Neural cell (in vitro differentiated cells): ENCODE results near the gene AOX1. TPM values are rescaled to one million over a fixed set of nuclear protein-coding genes. Genes with fewer than 3 reads are reported as not detected.

Experiments
- H2AFZ ChIP-seq: fragments of 200-600, 300-800 bp; sonication (generic), shearing (Covaris generic); 2 replicates; pipeline ENCODE4 v1.6.0; 2014; ENCODE audit warnings: low read depth, mild to moderate bottlenecking, antibody characterized with exemption, low read length, moderate library complexity
- H3F3A ChIP-seq: fragments of 200-600 bp; shearing (Covaris generic); 2 replicates; pipeline ENCODE4 v1.6.1; 2016; ENCODE audit warnings: mild to moderate bottlenecking, moderate library complexity, mixed read lengths, antibody characterized with exemption, low read length; ENCODE audit not compliant: insufficient read depth, poor library complexity, severe bottlenecking
- H3K27ac ChIP-seq: fragments of 200-600, 300-800 bp; sonication (generic), shearing (Covaris generic); 2 replicates; pipeline ENCODE4 v1.5.1; 2014; ENCODE audit warnings: mild to moderate bottlenecking, low read length, moderate library complexity
- H3K27me3 ChIP-seq: fragments of 300-800, 200-600 bp; sonication (generic), shearing (Covaris generic); 2 replicates; pipeline ENCODE4 v1.6.0; 2014; ENCODE audit warnings: mild to moderate bottlenecking, low read depth, low read length, moderate library complexity; ENCODE audit not compliant: insufficient read depth
- H3K36me3 ChIP-seq: fragments of 300-800, 200-600 bp; sonication (generic), shearing (Covaris generic); 2 replicates; pipeline ENCODE4 v1.5.1; 2014; ENCODE audit warnings: mild to moderate bottlenecking, antibody characterized with exemption, low read length, moderate library complexity; ENCODE audit not compliant: insufficient read depth
- H3K4me2 ChIP-seq: fragments of 300-800, 200-600 bp; sonication (generic), shearing (Covaris generic); 2 replicates; pipeline ENCODE4 v1.6.0; 2014; ENCODE audit warnings: mild to moderate bottlenecking, low read length
- H3K4me3 ChIP-seq: fragments of 300-800, 200-600 bp; sonication (generic), shearing (Covaris generic); 2 replicates; pipeline ENCODE4 v1.5.1; 2014; ENCODE audit warnings: mild to moderate bottlenecking, low read length, moderate library complexity
- H3K79me2 ChIP-seq: fragments of 200-600 bp; shearing (Covaris generic); replicated peaks from 2 replicates; pipeline ENCODE4 v1.6.0; 2014; ENCODE audit warnings: mild to moderate bottlenecking, low read length, moderate library complexity; ENCODE audit not compliant: insufficient read depth
- H3K9ac ChIP-seq: fragments of 300-800, 200-600 bp; sonication (generic), shearing (Covaris generic); 2 replicates; pipeline ENCODE4 v1.6.1; 2016; ENCODE audit warnings: mild to moderate bottlenecking, low read length, mixed read lengths
- H3K9me2 ChIP-seq: fragments of 200-600 bp; shearing (Covaris generic); 2 replicates; pipeline ENCODE4 v1.6.1; 2016; ENCODE audit warnings: mild to moderate bottlenecking, low read length, mixed read lengths; ENCODE audit not compliant: insufficient read depth
- H3K9me3 ChIP-seq: fragments of 200-600, 300-800 bp; sonication (generic), shearing (Covaris generic); 2 replicates; pipeline ENCODE4 v1.6.1; 2016; ENCODE audit warnings: mild to moderate bottlenecking, mixed run types, low read length, moderate library complexity, mixed read lengths
- H4K20me1 ChIP-seq: fragments of 200-600 bp; shearing (Covaris generic); 2 replicates; pipeline ENCODE4 v1.6.1; 2016; ENCODE audit warnings: mild to moderate bottlenecking, mixed run types; ENCODE audit not compliant: insufficient read depth
- EP300 ChIP-seq: fragments of 450-650 bp; conservative IDR thresholded peaks from 2 replicates; pipeline ENCODE4 v1.6.1; 2014; ENCODE audit warnings: antibody characterized with exemption, mild to moderate bottlenecking, moderate library complexity; ENCODE audit not compliant: poor library complexity, severe bottlenecking
- EZH2 ChIP-seq: fragments of 200-600, 300-800 bp; shearing (Covaris generic), sonication (generic); IDR thresholded peaks from 2 replicates; pipeline ENCODE4 v1.6.1; 2014; ENCODE audit warnings: antibody characterized with exemption, low read length, borderline replicate concordance, mild to moderate bottlenecking; ENCODE audit not compliant: insufficient read depth, poor library complexity, severe bottlenecking
- MXI1 ChIP-seq: fragments of 450-650 bp; conservative IDR thresholded peaks from 2 replicates; pipeline ENCODE4 v1.6.1; 2014; ENCODE audit warnings: antibody characterized with exemption, mild to moderate bottlenecking; ENCODE audit not compliant: poor library complexity, severe bottlenecking
- POLR2AphosphoS5 ChIP-seq: IDR thresholded peaks from 2 replicates; pipeline ENCODE4 v1.6.1; 2012
- RAD21 ChIP-seq: fragments of 450-650 bp; conservative IDR thresholded peaks from 2 replicates; pipeline ENCODE4 v1.6.1; 2014; ENCODE audit warnings: antibody characterized with exemption, mild to moderate bottlenecking, moderate library complexity
- SMC3 ChIP-seq: fragments of 450-650 bp; conservative IDR thresholded peaks from 2 replicates; pipeline ENCODE4 v1.6.1; 2014; ENCODE audit warnings: antibody characterized with exemption, mild to moderate bottlenecking, moderate library complexity; ENCODE audit not compliant: poor library complexity
- TAF1 ChIP-seq: IDR thresholded peaks from 2 replicates; pipeline ENCODE4 v1.6.1; 2012; ENCODE audit warnings: low read depth
- polyA plus RNA-seq: library from polyadenylated mRNA; depleted of rRNA; stranded (reverse); fragments of >200 nt; gene quantifications from 2 replicates; pipeline ENCODE4 v1.2.3, GENCODE V29; 2014
- TF ChIP-seq, protein P1 (sequence below): fragments of 450-650 bp; IDR thresholded peaks from 2 replicates; pipeline ENCODE4 v1.5.1; 2014; ENCODE audit warnings: antibody characterized with exemption, mild to moderate bottlenecking, moderate library complexity; ENCODE audit not compliant: poor library complexity, severe bottlenecking
- TF ChIP-seq, protein P2 (sequence below): IDR thresholded peaks from 2 replicates; pipeline ENCODE4 v1.6.1; 2012; ENCODE audit warnings: borderline replicate concordance

The AOX1 gene
- polyA plus RNA-seq, 1 donor from 2014 or later: not detected

DNA sequence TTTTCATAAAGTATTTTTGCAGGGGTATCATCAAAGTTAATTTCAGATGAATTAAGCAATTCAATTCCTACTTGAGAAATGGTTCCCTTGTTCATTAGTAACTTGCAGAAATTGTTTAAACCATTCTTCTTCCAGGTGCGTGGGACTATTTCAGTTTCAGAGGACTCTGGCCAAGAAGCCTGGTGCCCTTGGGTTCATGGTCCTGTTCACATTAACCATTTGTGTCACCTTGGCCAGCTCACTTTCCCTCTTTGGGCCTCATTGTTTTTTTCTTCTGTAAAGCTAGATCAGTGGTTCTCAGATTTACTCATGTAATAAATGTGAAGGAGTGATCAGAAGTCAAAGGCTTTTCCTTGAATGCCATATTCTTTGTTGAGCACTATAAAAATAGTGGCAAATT lies 113.5 kb downstream of the AOX1 start:
- no peak overlapping the region for H3K4me3 ChIP-seq
- no peak overlapping the region for H3K9ac ChIP-seq
- H3K79me2 ChIP-seq: no peaks in the 10 kb centered on the region
- H3K9me2 ChIP-seq: no peaks in the 10 kb centered on the region
- H3K27ac ChIP-seq: no peak overlapping the region
- no peak overlapping the region for H3K4me2 ChIP-seq
- no peaks in the 10 kb centered on the region for H3K9me3 ChIP-seq
- H3K36me3 ChIP-seq: no peaks in the 10 kb centered on the region
- H3K27me3 ChIP-seq: no peaks in the 10 kb centered on the region
- H3F3A ChIP-seq: no peaks in the 10 kb centered on the region
- no peaks in the 10 kb centered on the region for H4K20me1 ChIP-seq
- TF ChIP-seq, protein P1, sequence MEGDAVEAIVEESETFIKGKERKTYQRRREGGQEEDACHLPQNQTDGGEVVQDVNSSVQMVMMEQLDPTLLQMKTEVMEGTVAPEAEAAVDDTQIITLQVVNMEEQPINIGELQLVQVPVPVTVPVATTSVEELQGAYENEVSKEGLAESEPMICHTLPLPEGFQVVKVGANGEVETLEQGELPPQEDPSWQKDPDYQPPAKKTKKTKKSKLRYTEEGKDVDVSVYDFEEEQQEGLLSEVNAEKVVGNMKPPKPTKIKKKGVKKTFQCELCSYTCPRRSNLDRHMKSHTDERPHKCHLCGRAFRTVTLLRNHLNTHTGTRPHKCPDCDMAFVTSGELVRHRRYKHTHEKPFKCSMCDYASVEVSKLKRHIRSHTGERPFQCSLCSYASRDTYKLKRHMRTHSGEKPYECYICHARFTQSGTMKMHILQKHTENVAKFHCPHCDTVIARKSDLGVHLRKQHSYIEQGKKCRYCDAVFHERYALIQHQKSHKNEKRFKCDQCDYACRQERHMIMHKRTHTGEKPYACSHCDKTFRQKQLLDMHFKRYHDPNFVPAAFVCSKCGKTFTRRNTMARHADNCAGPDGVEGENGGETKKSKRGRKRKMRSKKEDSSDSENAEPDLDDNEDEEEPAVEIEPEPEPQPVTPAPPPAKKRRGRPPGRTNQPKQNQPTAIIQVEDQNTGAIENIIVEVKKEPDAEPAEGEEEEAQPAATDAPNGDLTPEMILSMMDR: no peak
- TF ChIP-seq RAD21: no peak
- TF ChIP-seq, protein P2, sequence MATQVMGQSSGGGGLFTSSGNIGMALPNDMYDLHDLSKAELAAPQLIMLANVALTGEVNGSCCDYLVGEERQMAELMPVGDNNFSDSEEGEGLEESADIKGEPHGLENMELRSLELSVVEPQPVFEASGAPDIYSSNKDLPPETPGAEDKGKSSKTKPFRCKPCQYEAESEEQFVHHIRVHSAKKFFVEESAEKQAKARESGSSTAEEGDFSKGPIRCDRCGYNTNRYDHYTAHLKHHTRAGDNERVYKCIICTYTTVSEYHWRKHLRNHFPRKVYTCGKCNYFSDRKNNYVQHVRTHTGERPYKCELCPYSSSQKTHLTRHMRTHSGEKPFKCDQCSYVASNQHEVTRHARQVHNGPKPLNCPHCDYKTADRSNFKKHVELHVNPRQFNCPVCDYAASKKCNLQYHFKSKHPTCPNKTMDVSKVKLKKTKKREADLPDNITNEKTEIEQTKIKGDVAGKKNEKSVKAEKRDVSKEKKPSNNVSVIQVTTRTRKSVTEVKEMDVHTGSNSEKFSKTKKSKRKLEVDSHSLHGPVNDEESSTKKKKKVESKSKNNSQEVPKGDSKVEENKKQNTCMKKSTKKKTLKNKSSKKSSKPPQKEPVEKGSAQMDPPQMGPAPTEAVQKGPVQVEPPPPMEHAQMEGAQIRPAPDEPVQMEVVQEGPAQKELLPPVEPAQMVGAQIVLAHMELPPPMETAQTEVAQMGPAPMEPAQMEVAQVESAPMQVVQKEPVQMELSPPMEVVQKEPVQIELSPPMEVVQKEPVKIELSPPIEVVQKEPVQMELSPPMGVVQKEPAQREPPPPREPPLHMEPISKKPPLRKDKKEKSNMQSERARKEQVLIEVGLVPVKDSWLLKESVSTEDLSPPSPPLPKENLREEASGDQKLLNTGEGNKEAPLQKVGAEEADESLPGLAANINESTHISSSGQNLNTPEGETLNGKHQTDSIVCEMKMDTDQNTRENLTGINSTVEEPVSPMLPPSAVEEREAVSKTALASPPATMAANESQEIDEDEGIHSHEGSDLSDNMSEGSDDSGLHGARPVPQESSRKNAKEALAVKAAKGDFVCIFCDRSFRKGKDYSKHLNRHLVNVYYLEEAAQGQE: no peak
- no peak for TF ChIP-seq POLR2AphosphoS5
- no peak for TF ChIP-seq EP300
- no peak for TF ChIP-seq EZH2
- TF ChIP-seq MXI1: no peak
- no peak for TF ChIP-seq TAF1
- no peak for TF ChIP-seq SMC3
- H2AFZ ChIP-seq: no peak overlapping the region

DNA sequence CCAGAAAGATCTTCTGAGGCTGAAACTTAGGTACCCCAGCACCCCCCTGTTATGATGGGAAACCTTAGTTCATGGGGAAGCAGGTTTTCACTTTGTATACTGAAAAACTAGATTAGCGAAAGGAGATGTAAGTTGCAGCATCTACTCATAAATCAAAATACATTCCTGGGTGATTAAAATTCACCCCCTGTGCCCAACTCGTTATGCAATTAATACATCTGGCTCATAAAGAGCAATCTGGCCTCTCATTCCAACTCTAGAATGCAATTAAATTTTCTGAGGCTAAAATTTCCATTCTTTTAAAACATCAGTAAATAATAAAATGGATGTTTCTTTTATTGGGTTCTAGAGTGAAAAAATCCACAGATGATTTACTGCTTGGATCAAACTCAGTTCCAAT lies 115.0 kb downstream of the AOX1 start:
- no peaks in the 10 kb centered on the region for H3F3A ChIP-seq
- H3K79me2 ChIP-seq: no peaks in the 10 kb centered on the region
- H3K4me3 ChIP-seq: no peak overlapping the region
- H3K4me2 ChIP-seq: no peak overlapping the region
- no peak for TF ChIP-seq POLR2AphosphoS5
- TF ChIP-seq, protein P1: no peak
- no peak for TF ChIP-seq EZH2
- TF ChIP-seq RAD21: no peak
- no peak for TF ChIP-seq EP300
- TF ChIP-seq TAF1: no peak
- TF ChIP-seq MXI1: no peak
- TF ChIP-seq, protein P2: no peak
- no peak for TF ChIP-seq SMC3
- no peak overlapping the region for H3K27ac ChIP-seq
- H3K9ac ChIP-seq: no peak overlapping the region
- no peaks in the 10 kb centered on the region for H3K27me3 ChIP-seq
- no peaks in the 10 kb centered on the region for H3K9me3 ChIP-seq
- H3K36me3 ChIP-seq: no peaks in the 10 kb centered on the region
- no peaks in the 10 kb centered on the region for H3K9me2 ChIP-seq
- H4K20me1 ChIP-seq: no peaks in the 10 kb centered on the region
- no peak overlapping the region for H2AFZ ChIP-seq
